GM23248 (cell line): Measurements from ENCODE around the gene XXYLT1. TPM values are rescaled to one million over a fixed set of nuclear protein-coding genes. Genes with fewer than 3 reads are reported as not detected.

Source experiments
- DNase-seq: peaks from one replicate; pipeline ENCODE4 v3.0.0-alpha.2; 2015
- H2AFZ ChIP-seq: fragments of 200-600 bp; sonication (generic); 2 replicates; pipeline ENCODE4 v1.6.1; 2016; ENCODE audit warnings: antibody characterized with exemption
- H3F3A ChIP-seq: fragments of 200-600 bp; sonication (generic); 2 replicates; pipeline ENCODE4 v1.6.1; 2016; ENCODE audit warnings: mild to moderate bottlenecking, antibody characterized with exemption, mixed run types; ENCODE audit not compliant: insufficient read depth
- H3K27ac ChIP-seq: fragments of 200-600 bp; sonication (generic); 2 replicates; pipeline ENCODE4 v1.5.1; 2016; ENCODE audit warnings: mild to moderate bottlenecking
- H3K27me3 ChIP-seq: fragments of 200-600 bp; sonication (generic); replicated peaks from 2 replicates; pipeline ENCODE4 v1.6.1; 2016; ENCODE audit warnings: mild to moderate bottlenecking; ENCODE audit not compliant: insufficient read depth
- H3K36me3 ChIP-seq: fragments of 200-600 bp; sonication (generic); 2 replicates; pipeline ENCODE4 v1.6.1; 2016; ENCODE audit warnings: low read depth, mild to moderate bottlenecking
- H3K4me1 ChIP-seq: fragments of 200-600 bp; sonication (generic); 2 replicates; pipeline ENCODE4 v1.6.1; 2016; ENCODE audit warnings: mild to moderate bottlenecking; ENCODE audit not compliant: insufficient read depth
- H3K4me2 ChIP-seq: fragments of 200-600 bp; sonication (generic); one replicate; pipeline ENCODE4 v1.6.1; 2016; ENCODE audit warnings: mild to moderate bottlenecking; ENCODE audit not compliant: unreplicated experiment
- H3K4me3 ChIP-seq: fragments of 200-600 bp; sonication (generic); 2 replicates; pipeline ENCODE4 v1.5.1; 2016; ENCODE audit warnings: mild to moderate bottlenecking
- H3K79me2 ChIP-seq: fragments of 200-600 bp; sonication (generic); 2 replicates; pipeline ENCODE4 v1.6.1; 2016; ENCODE audit warnings: mild to moderate bottlenecking; ENCODE audit not compliant: insufficient read depth
- H3K9ac ChIP-seq: fragments of 200-600 bp; sonication (generic); 2 replicates; pipeline ENCODE4 v1.6.1; 2016; ENCODE audit warnings: mild to moderate bottlenecking
- H3K9me2 ChIP-seq: fragments of 200-600 bp; sonication (generic); 2 replicates; pipeline ENCODE4 v1.6.1; 2016; ENCODE audit warnings: mixed run types, mild to moderate bottlenecking, moderate library complexity; ENCODE audit not compliant: insufficient read depth
- H3K9me3 ChIP-seq: fragments of 200-600 bp; sonication (generic); one replicate; pipeline ENCODE4 v1.6.1; 2017; ENCODE audit warnings: low read depth
- H4K20me1 ChIP-seq: fragments of 200-600 bp; sonication (generic); 2 replicates; pipeline ENCODE4 v1.6.0; 2016; ENCODE audit not compliant: insufficient read depth
- EZH2 ChIP-seq: fragments of 200-600 bp; sonication (generic); IDR thresholded peaks from 2 replicates; pipeline ENCODE4 v1.6.1; 2018; ENCODE audit warnings: antibody characterized with exemption, mild to moderate bottlenecking; ENCODE audit not compliant: insufficient read depth, poor library complexity, severe bottlenecking
- EZH2phosphoT487 ChIP-seq: fragments of 200-600 bp; sonication (generic); IDR thresholded peaks from 2 replicates; pipeline ENCODE4 v1.6.1; 2018; ENCODE audit warnings: antibody characterized with exemption, moderate library complexity, mild to moderate bottlenecking, low read depth; ENCODE audit not compliant: insufficient read depth
- WGBS, 2 experiments: methylation state at CpG; one replicate each; pipeline ENCODE4 v1.1.6; 2015 to 2017; ENCODE audit warnings: low lambda C conversion rate in 2 of 2, low coverage in 1 of 2; ENCODE audit errors: missing lambda C conversion rate in 2 of 2; 5-methylcytosine and 5-hydroxymethylcytosine counted together
- in situ Hi-C: fragments of 300-500 bp; cut with MboI; formaldehyde crosslinking; loops from 2 replicates; pipeline ENCODE4 v1.15.0; 2020
- polyA plus RNA-seq: library from polyadenylated mRNA; unstranded; fragments of >200 nt; fragmentation: Nextera tagmentation; extraction: Ambion mirVana; gene quantifications from 2 replicates; pipeline ENCODE4 v1.2.1, GENCODE V29; 2016
- total RNA-seq: library from RNA; depleted of rRNA; stranded (reverse); fragments of >200 nt; shearing (Covaris generic); gene quantifications from 2 replicates; pipeline ENCODE4 v1.2.3, GENCODE V29; 2014

The XXYLT1 gene
- total and polyA plus RNA-seq, 2 experiments from 2014 or later = 22.8 to 44.7 TPM

DNA sequence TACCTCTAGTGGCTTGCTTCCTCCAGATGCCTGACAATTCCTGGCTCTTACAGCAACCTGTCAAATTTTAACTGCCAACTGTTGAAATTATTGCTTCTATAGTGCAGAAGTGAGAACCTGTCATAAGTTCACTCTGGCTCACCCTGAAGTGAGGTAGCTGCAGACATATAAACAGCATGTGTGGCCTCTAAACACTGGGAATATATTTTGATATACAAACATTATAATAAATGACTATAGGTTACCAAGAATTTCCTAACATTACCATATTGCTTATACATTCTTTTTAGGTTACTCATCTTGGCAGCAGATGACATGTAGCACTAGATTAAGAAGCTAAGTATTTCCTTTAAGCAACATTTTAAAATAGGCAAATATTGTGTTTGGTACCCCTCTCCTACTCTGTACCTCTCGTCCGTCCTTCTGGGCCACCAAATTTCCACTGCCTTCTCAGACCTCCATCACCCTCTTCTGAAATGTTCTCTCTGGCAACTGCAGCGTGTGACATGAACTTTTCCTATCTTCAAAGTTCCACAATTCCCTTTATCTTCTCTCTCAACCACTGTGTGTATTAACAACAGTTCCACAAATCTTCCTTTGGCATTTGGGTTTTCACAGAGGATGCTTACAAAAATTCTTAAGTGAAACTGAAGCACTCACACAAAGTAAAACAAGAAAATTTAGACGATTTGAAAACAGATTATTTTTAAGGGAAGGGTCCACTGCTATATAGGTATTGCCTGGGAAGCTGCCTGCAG, 15.3 kb upstream of the XXYLT1 start:
- 0 out of 2 replicates have a peak, but pooled peaks cover 13% of the 10 kb centered on the region for H3F3A ChIP-seq
- peaks cover 11% of the 10 kb centered on the region for H3K4me1 ChIP-seq
- no peak overlapping the region for H3K4me3 ChIP-seq
- H3K79me2 ChIP-seq = no peaks in the 10 kb centered on the region
- no peaks in the 10 kb centered on the region for H3K27me3 ChIP-seq
- peak overlapping the region; percentile 43 for H3K27ac ChIP-seq
- no peaks in the 10 kb centered on the region for H4K20me1 ChIP-seq
- H3K9me2 ChIP-seq = no peaks in the 10 kb centered on the region
- TF ChIP-seq EZH2 (no peak), EZH2phosphoT487 (no peak)
- peaks cover 38% of the 10 kb centered on the region for H3K36me3 ChIP-seq
- 79 to 81% methylated on average over 4 of the region's 4 CpGs for WGBS, 2 experiments
- H3K4me2 ChIP-seq = no peak overlapping the region
- no peaks in the 10 kb centered on the region for H3K9me3 ChIP-seq
- no peak overlapping the region for H3K9ac ChIP-seq
- peak; percentile 51 for DNase-seq
- no peak overlapping the region for H2AFZ ChIP-seq
- in situ Hi-C loops = no loop called here

- H3K36me3 ChIP-seq = peaks cover 33% of the 10 kb centered on the region
- no peaks in the 10 kb centered on the region for H3K9me2 ChIP-seq
- H3K4me3 ChIP-seq = no peak overlapping the region
- H3K27ac ChIP-seq = no peak overlapping the region
- no peaks in the 10 kb centered on the region for H3K9me3 ChIP-seq
- DNase-seq = no peak
- H3K4me2 ChIP-seq = no peak overlapping the region
- H3K4me1 ChIP-seq = peaks cover 11% of the 10 kb centered on the region
- H3K9ac ChIP-seq = no peak overlapping the region
- no peaks in the 10 kb centered on the region for H4K20me1 ChIP-seq
- 0 out of 2 replicates have a peak, but pooled peaks cover 13% of the 10 kb centered on the region for H3F3A ChIP-seq
- no peaks in the 10 kb centered on the region for H3K27me3 ChIP-seq
- no peak overlapping the region for H2AFZ ChIP-seq
- H3K79me2 ChIP-seq = no peaks in the 10 kb centered on the region
- in situ Hi-C loops = no loop called here
- TF ChIP-seq EZH2 = no peak
- TF ChIP-seq EZH2phosphoT487 = no peak
- WGBS, 2 experiments = 95 to 97% methylated on average over 3 of the region's 3 CpGs
These were observed 14.4 kb upstream of the XXYLT1 start for GRCh38 chr3:195285372-195285771.

DNA sequence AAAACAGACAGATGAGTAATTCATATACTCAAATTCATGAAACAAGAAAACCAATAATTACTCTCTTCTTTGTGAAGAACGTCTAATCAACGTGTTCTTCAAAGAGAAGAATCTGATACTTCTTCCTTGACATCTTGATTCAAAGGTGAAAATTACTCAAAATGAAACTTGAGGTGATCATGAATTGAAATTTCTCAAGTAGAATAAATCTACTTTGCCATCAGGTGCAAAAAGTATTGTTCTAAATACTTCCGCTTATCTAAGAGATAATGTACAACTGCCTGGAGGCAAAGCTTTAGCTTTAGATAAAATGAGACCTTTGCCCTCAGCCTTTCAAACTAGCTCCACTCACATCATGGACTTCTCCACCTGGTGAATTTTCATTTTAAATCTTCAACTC, 13.9 kb upstream of the XXYLT1 start:
- 95 to 96% methylated on average over 3 of the region's 3 CpGs for WGBS, 2 experiments
- Histone ChIP-seq H3K9me2 (no peaks in the 10 kb centered on the region), H3K4me1 (peaks cover 11% of the 10 kb centered on the region), H3K4me3 (no peak overlapping the region), H3K9me3 (no peaks in the 10 kb centered on the region), H3K36me3 (peaks cover 33% of the 10 kb centered on the region), H3K9ac (no peak overlapping the region), H3K79me2 (no peaks in the 10 kb centered on the region), H3K27ac (no peak overlapping the region), H2AFZ (no peak overlapping the region), H4K20me1 (no peaks in the 10 kb centered on the region), H3K27me3 (no peaks in the 10 kb centered on the region), H3K4me2 (no peak overlapping the region), H3F3A (0 out of 2 replicates have a peak, but pooled peaks cover 13% of the 10 kb centered on the region)
- no peak for DNase-seq
- in situ Hi-C loops = no loop called here
- TF ChIP-seq EZH2phosphoT487 = no peak
- no peak for TF ChIP-seq EZH2

DNA sequence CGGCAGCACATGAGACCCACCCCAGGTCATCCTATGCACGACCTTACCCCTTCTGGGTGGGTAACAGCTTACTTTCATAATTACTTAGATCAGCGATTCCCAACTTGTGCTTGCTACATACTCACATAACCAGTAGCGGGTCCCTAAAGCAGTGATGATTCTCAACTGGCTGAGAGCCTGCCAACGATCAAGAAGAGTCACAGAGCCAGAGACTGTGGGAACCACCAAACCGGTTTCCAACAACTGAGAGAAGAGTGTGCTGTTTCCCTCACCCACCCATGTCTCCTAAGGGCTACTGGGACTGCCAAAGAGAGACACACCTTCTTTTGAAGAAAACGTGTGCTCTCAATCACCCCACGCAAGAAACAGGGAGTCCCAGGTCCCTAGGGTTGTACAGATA, 12.0 kb upstream of the XXYLT1 start:
- no peaks in the 10 kb centered on the region for H3K9me2 ChIP-seq
- no peak overlapping the region for H3K9ac ChIP-seq
- H3K4me2 ChIP-seq = no peak overlapping the region
- DNase-seq = no peak
- no peak for TF ChIP-seq EZH2
- no peak for TF ChIP-seq EZH2phosphoT487
- WGBS, 2 experiments = 80 to 85% methylated on average over 8 of the region's 8 CpGs
- no peaks in the 10 kb centered on the region for H4K20me1 ChIP-seq
- H3F3A ChIP-seq = 0 out of 2 replicates have a peak, but pooled peaks cover 13% of the 10 kb centered on the region
- in situ Hi-C loops = no loop called here
- H3K79me2 ChIP-seq = no peaks in the 10 kb centered on the region
- peaks cover 29% of the 10 kb centered on the region for H3K36me3 ChIP-seq
- no peak overlapping the region for H3K4me3 ChIP-seq
- no peaks in the 10 kb centered on the region for H3K9me3 ChIP-seq
- peaks cover 11% of the 10 kb centered on the region for H3K4me1 ChIP-seq
- H3K27me3 ChIP-seq = no peaks in the 10 kb centered on the region
- H3K27ac ChIP-seq = no peak overlapping the region
- no peak overlapping the region for H2AFZ ChIP-seq
